GM23338 (cell line): ENCODE results near the gene TTLL3.

ENCODE experiments used
- CTCF ChIP-seq, 2 experiments: fragments of 200-600 bp in 1 of 2; sonication (generic) in 1 of 2; conservative IDR thresholded peaks; 2 replicates each; pipeline versions ENCODE4 v1.5.1 to v1.6.1; 2016 to 2017; ENCODE audit warnings: antibody characterized with exemption in 2 of 2, low read depth in 2 of 2, mild to moderate bottlenecking in 2 of 2, moderate library complexity in 1 of 2
- EZH2 ChIP-seq: fragments of 200-600 bp; sonication (generic); IDR thresholded peaks from one replicate; pipeline ENCODE4 v1.8.0; 2017; ENCODE audit warnings: antibody characterized with exemption, mild to moderate bottlenecking, low read depth; ENCODE audit not compliant: unreplicated experiment
- EZH2phosphoT487 ChIP-seq: fragments of 200-600 bp; sonication (generic); IDR thresholded peaks from one replicate; pipeline ENCODE4 v1.8.1; 2018; ENCODE audit warnings: antibody characterized with exemption; ENCODE audit not compliant: unreplicated experiment
- JUNB ChIP-seq: IDR thresholded peaks from one replicate; pipeline ENCODE4 v1.6.1; 2016; ENCODE audit warnings: antibody characterized with exemption; ENCODE audit not compliant: unreplicated experiment
- STAT1 ChIP-seq: IDR thresholded peaks from one replicate; pipeline ENCODE4 v1.6.1; 2016; ENCODE audit warnings: antibody characterized with exemption; ENCODE audit not compliant: unreplicated experiment
- ZNF331 ChIP-seq: fragments of 250-450 bp; sonication (Bioruptor Pico); IDR thresholded peaks from 2 replicates; pipeline ENCODE4 v1.5.0; 2020; ENCODE audit warnings: low read depth, mild to moderate bottlenecking, moderate library complexity

- TF ChIP-seq CTCF (conservative IDR thresholded peaks at IDR 0.05; ENCODE audit: low read depth in 2 of 2) (no peak), ZNF331 (CRISPR knock-in tag) (no peak), EZH2phosphoT487 (no peak), JUNB (no peak), EZH2 (no peak), STAT1 (no peak)
Measured at GRCh38 chr3:9879830-9880549, 69.9 kb downstream of the TTLL3 start, which contains the start of gene CIDEC.
